Measurements from ENCODE around the gene PRKAG3.

DNA sequence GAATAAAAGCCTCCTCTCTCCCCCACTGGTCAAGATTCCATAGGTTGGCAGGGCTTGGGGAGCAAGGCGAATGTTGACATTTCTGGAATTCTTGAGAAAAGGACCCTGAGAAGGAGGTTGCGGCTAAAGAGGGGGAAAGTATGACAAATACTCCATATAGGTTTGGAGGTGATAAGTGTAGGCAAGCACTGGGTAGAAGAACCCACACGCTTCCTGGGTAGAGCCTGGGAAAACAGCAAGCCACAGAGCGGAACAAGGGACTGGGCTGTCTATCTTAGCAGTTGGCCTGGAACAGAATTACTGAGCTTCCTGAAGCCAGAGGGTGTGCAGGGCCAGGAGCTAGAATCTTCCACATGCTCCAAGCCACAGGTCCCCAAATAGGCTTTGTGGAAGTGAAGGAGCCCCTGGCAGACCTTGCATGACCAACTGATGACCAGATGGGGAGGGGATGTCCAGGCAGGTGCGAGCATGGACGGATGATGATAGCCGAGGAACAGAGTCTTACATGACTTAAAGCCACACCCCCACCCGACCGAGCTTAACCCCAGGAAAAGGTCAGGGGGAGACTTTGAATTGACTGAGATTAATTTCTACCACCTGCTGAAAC, 9.9 kb downstream of the PRKAG3 start:
- TF ChIP-seq POLR2A (IDR thresholded peaks at IDR 0.05): no peak
- TF ChIP-seq, protein P1, sequence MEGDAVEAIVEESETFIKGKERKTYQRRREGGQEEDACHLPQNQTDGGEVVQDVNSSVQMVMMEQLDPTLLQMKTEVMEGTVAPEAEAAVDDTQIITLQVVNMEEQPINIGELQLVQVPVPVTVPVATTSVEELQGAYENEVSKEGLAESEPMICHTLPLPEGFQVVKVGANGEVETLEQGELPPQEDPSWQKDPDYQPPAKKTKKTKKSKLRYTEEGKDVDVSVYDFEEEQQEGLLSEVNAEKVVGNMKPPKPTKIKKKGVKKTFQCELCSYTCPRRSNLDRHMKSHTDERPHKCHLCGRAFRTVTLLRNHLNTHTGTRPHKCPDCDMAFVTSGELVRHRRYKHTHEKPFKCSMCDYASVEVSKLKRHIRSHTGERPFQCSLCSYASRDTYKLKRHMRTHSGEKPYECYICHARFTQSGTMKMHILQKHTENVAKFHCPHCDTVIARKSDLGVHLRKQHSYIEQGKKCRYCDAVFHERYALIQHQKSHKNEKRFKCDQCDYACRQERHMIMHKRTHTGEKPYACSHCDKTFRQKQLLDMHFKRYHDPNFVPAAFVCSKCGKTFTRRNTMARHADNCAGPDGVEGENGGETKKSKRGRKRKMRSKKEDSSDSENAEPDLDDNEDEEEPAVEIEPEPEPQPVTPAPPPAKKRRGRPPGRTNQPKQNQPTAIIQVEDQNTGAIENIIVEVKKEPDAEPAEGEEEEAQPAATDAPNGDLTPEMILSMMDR (IDR thresholded peaks at IDR 0.05): no peak
